Measurements from ENCODE around the gene MRC2.

MRC2 gene

DNA sequence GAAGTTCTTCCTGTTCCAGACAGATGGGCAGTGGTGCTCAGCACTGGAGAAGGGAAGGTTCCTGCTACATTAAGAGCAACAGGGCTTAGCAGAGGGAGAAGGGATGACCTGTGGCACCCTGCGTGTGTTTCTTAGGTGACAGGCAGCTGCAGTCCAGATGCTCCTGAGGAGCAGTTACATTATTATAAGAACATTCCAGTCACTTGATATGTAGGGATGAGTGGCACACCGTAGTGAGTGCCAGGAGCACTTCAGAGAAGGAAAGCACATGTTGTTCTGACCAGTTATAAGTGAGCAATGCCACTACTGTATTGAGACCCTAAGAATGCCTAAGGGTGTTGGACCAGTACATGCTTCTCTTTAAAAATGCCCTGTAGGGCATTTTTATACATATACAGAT lies 39.9 kb upstream of the MRC2 start:
- TF ChIP-seq FOXP2 (optimal IDR thresholded peaks at IDR 0.05; ENCODE audit: borderline replicate concordance, extremely low read depth, extremely low read length, insufficient read depth), result no peak
- TF ChIP-seq POLR2AphosphoS5 (IDR thresholded peaks at IDR 0.05; ENCODE audit: low read depth, low read length), result no peak
- no peak for TF ChIP-seq TAF1 (IDR thresholded peaks at IDR 0.05; ENCODE audit: borderline replicate concordance, insufficient read depth, low read length)
- TF ChIP-seq, protein P1, sequence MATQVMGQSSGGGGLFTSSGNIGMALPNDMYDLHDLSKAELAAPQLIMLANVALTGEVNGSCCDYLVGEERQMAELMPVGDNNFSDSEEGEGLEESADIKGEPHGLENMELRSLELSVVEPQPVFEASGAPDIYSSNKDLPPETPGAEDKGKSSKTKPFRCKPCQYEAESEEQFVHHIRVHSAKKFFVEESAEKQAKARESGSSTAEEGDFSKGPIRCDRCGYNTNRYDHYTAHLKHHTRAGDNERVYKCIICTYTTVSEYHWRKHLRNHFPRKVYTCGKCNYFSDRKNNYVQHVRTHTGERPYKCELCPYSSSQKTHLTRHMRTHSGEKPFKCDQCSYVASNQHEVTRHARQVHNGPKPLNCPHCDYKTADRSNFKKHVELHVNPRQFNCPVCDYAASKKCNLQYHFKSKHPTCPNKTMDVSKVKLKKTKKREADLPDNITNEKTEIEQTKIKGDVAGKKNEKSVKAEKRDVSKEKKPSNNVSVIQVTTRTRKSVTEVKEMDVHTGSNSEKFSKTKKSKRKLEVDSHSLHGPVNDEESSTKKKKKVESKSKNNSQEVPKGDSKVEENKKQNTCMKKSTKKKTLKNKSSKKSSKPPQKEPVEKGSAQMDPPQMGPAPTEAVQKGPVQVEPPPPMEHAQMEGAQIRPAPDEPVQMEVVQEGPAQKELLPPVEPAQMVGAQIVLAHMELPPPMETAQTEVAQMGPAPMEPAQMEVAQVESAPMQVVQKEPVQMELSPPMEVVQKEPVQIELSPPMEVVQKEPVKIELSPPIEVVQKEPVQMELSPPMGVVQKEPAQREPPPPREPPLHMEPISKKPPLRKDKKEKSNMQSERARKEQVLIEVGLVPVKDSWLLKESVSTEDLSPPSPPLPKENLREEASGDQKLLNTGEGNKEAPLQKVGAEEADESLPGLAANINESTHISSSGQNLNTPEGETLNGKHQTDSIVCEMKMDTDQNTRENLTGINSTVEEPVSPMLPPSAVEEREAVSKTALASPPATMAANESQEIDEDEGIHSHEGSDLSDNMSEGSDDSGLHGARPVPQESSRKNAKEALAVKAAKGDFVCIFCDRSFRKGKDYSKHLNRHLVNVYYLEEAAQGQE (IDR thresholded peaks at IDR 0.05; ENCODE audit: insufficient read depth in 1 of 2, low read depth in 2 of 2, low read length in 2 of 2), result no peak
- TF ChIP-seq SIN3A (IDR thresholded peaks at IDR 0.05; ENCODE audit: borderline replicate concordance, insufficient read depth, low read length), result no peak

DNA sequence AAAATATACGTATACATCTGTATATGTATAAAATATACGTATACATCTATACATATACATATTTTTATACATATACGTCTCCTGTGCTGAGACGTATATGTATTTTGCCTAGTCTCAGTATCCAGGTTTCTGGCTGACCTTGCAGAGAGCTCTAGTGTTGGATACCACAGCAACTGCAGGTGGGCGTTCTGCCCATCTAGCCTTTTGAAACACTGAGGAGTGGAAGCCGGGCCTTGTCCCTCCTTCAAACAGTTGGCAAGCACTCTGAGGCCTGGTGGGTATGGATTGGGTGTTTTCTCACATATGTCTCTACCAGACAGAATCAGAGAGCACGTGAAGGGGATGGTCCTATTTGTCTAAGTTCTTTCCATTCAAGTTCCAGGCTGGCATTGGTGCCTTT lies 39.4 kb upstream of the MRC2 start:
- TF ChIP-seq TAF1 (IDR thresholded peaks at IDR 0.05; ENCODE audit: borderline replicate concordance, insufficient read depth, low read length), result no peak
- TF ChIP-seq, protein P1 (IDR thresholded peaks at IDR 0.05; ENCODE audit: insufficient read depth in 1 of 2, low read depth in 2 of 2, low read length in 2 of 2), result no peak

DNA sequence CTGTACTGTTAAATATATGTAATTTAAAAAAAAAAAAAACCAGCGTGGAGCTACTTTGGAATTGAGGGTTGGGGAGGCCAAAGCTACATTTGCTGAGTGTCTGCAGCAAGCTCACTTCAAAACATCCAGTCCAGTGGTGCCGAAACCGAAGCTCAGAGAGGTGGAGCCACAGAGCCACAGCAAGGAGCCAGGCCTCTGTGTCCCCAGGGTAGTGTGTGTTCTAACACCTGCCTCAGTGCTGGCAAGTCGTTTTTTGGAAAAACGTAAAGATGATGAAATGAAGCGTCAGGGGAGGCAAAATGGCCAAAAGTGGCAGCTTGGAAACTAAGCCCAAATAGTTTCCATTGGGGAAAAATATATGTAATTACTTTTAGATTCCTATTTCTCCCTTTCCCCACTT lies 36.1 kb upstream of the MRC2 start:
- TF ChIP-seq POLR2AphosphoS5 (IDR thresholded peaks at IDR 0.05; ENCODE audit: low read depth, low read length) (no peak), TAF1 (IDR thresholded peaks at IDR 0.05; ENCODE audit: borderline replicate concordance, insufficient read depth, low read length) (no peak), SIN3A (IDR thresholded peaks at IDR 0.05; ENCODE audit: borderline replicate concordance, insufficient read depth, low read length) (no peak), FOXP2 (optimal IDR thresholded peaks at IDR 0.05; ENCODE audit: borderline replicate concordance, extremely low read depth, extremely low read length, insufficient read depth) (no peak)
- TF ChIP-seq, protein P1 (IDR thresholded peaks at IDR 0.05; ENCODE audit: insufficient read depth in 1 of 2, low read depth in 2 of 2, low read length in 2 of 2), result no peak

DNA sequence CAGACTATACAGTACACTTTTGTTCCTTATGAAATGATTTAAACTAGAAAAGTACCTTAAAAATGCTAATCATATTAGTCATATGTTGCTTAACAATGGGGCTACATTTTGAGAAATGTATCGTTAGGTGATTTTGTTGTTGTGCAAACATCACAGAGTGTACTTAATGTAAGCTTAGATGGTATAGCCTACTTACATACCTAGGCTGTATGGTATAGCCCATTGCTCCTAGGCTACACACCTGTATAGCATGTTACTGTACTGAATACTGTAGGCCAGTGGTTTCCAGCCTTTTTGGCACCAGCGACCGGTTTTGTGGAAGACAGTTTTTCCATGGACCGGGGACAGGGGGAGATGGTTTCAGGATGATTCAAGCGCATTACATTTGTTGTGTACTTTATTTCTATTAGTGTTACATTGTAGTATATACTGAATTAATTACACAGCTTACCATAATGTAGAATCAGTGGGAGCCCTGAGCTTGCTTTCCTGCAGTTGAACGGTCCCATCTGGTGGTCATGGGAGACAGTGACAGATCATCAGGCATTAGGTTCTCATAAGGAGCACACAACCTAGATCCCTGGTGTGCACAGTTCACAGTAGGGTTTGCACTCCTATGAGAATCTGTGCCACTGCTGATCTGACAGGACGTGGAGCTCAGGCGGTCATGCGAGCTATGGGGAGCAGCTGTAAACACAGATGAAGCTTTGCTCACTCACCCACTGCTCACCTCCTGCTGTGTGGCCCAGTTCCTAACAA lies 35.0 kb upstream of the MRC2 start:
- TF ChIP-seq TAF1 (IDR thresholded peaks at IDR 0.05; ENCODE audit: borderline replicate concordance, insufficient read depth, low read length), result no peak
- TF ChIP-seq FOXP2 (optimal IDR thresholded peaks at IDR 0.05; ENCODE audit: borderline replicate concordance, extremely low read depth, extremely low read length, insufficient read depth), result no peak
- TF ChIP-seq, protein P1 (IDR thresholded peaks at IDR 0.05; ENCODE audit: insufficient read depth in 1 of 2, low read depth in 2 of 2, low read length in 2 of 2), result no peak
- TF ChIP-seq POLR2AphosphoS5 (IDR thresholded peaks at IDR 0.05; ENCODE audit: low read depth, low read length), result no peak
- TF ChIP-seq SIN3A (IDR thresholded peaks at IDR 0.05; ENCODE audit: borderline replicate concordance, insufficient read depth, low read length), result no peak

DNA sequence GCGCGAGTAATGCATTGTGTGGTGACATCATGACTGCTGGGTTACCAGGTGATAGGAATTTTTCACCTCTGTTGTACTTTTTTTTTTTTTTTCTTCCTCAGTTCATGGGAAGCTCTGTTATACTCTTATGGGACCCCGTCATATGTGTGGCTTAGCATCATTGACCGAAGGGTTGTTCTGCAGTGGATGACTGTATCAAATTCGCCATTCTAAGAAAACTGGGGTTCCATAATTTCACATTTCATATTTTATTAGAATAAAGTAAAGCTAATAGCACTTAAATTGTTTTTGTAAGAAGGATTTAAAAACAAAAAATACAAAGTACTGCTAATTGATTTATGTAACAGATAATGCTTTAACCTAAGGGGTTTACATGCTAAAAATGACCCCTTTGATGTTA lies 32.0 kb upstream of the MRC2 start:
- TF ChIP-seq, protein P1 (IDR thresholded peaks at IDR 0.05; ENCODE audit: insufficient read depth in 1 of 2, low read depth in 2 of 2, low read length in 2 of 2), result no peak
- TF ChIP-seq TAF1 (IDR thresholded peaks at IDR 0.05; ENCODE audit: borderline replicate concordance, insufficient read depth, low read length), result no peak
- TF ChIP-seq POLR2AphosphoS5 (IDR thresholded peaks at IDR 0.05; ENCODE audit: low read depth, low read length), result no peak
- no peak for TF ChIP-seq FOXP2 (optimal IDR thresholded peaks at IDR 0.05; ENCODE audit: borderline replicate concordance, extremely low read depth, extremely low read length, insufficient read depth)
- TF ChIP-seq SIN3A (IDR thresholded peaks at IDR 0.05; ENCODE audit: borderline replicate concordance, insufficient read depth, low read length), result no peak

All from PFSK-1 (cell line).